CD4-positive, CD25-positive, alpha-beta regulatory T cell (primary cell): ENCODE results near the gene ZNF385C. TPM values are rescaled to one million over a fixed set of nuclear protein-coding genes. Genes with fewer than 3 reads are reported as not detected.

ENCODE experiments used
- ATAC-seq, 2 donors: fragments of 150-1000 bp; cut with Tn5 transposase; one replicate each; pipeline ENCODE4 v1.10.0; 2021; ENCODE audit warnings: low read depth in 2 of 2, moderate number of reproducible peaks in 2 of 2, moderate library complexity in 1 of 2
- DNase-seq, 3 donors: peaks; one replicate each; pipeline versions ENCODE4 v3.0.0 to v3.0.0-alpha.2; 2012 to 2022; ENCODE audit warnings: mixed read lengths in 1 of 3
- H3K27ac ChIP-seq: one replicate; pipeline ENCODE4 v1.7.0; 2013; ENCODE audit warnings: mild to moderate bottlenecking, low read length; ENCODE audit not compliant: insufficient read depth, poor library complexity, severe bottlenecking
- H3K27me3 ChIP-seq: one replicate; pipeline ENCODE4 v1.7.0; 2013; ENCODE audit warnings: low read length; ENCODE audit not compliant: control insufficient read depth, insufficient read depth
- H3K36me3 ChIP-seq: one replicate; pipeline ENCODE4 v1.7.0; 2013; ENCODE audit warnings: mild to moderate bottlenecking, low read length, moderate library complexity; ENCODE audit not compliant: control insufficient read depth, insufficient read depth
- H3K4me1 ChIP-seq: 2 replicates; pipeline ENCODE4 v1.7.0; 2013; ENCODE audit warnings: mild to moderate bottlenecking, low read length; ENCODE audit not compliant: insufficient read depth, control insufficient read depth, poor library complexity, severe bottlenecking
- H3K4me3 ChIP-seq: one replicate; pipeline ENCODE4 v1.7.0; 2013; ENCODE audit warnings: low read depth, mild to moderate bottlenecking, low read length, moderate library complexity
- H3K9me3 ChIP-seq, 2 experiments: 1 replicate in 1 of 2; 2 replicates in 1 of 2; pipeline ENCODE4 v1.7.0; 2013; ENCODE audit warnings: low read length in 2 of 2, mild to moderate bottlenecking in 1 of 2, moderate library complexity in 1 of 2; ENCODE audit not compliant: control insufficient read depth in 2 of 2
- H3K27ac Mint-ChIP-seq, 3 donors: one replicate each; pipeline ENCODE4 v1.8.0; 2020 to 2022; ENCODE audit warnings: mild to moderate bottlenecking in 3 of 3, mixed read lengths in 3 of 3, moderate library complexity in 2 of 3
- H3K27me3 Mint-ChIP-seq: one replicate; pipeline ENCODE4 v1.8.0; 2022; ENCODE audit warnings: mild to moderate bottlenecking, mixed read lengths
- H3K36me3 Mint-ChIP-seq: one replicate; pipeline ENCODE4 v1.8.0; 2020; ENCODE audit warnings: mixed read lengths
- H3K4me1 Mint-ChIP-seq, 4 donors: one replicate each; pipeline ENCODE4 v1.8.0; 2020 to 2022; ENCODE audit warnings: mixed read lengths in 4 of 4, mild to moderate bottlenecking in 1 of 4
- H3K4me3 Mint-ChIP-seq, 4 donors: one replicate each; pipeline ENCODE4 v1.8.0; 2020 to 2022; ENCODE audit warnings: mild to moderate bottlenecking in 4 of 4, mixed read lengths in 4 of 4, moderate library complexity in 3 of 4
- H3K9me3 Mint-ChIP-seq, 7 donors: one replicate each; pipeline ENCODE4 v1.8.0; 2020 to 2022; ENCODE audit warnings: mixed read lengths in 7 of 7, mild to moderate bottlenecking in 3 of 7, moderate library complexity in 2 of 7
- polyA plus RNA-seq, 4 donors: library from polyadenylated mRNA; unstranded; fragments of 300-500 nt; fragmentation: Illumina TruSeq; gene quantifications; one replicate each; pipeline ENCODE4 v1.2.3, GENCODE V29; 2021
- total RNA-seq: library from RNA; stranded (reverse); gene quantifications from one replicate; pipeline ENCODE4 v1.2.3, GENCODE V29; 2022

The ZNF385C gene
- total and polyA plus RNA-seq, 5 donors from 2014 or later = 0.21 TPM; not detected in 4

- DNase-seq (no peak), ATAC-seq (no peak)
- Histone ChIP-seq H3K27me3 (no peaks in the 10 kb centered on the region), H3K4me3 (no peak overlapping the region), H3K27ac (no peak overlapping the region), H3K9me3 (no peaks in the 10 kb centered on the region), H3K36me3 (peaks cover 65% of the 10 kb centered on the region), H3K4me1 (peaks cover 35% of the 10 kb centered on the region)
- Mint-ChIP-seq H3K27ac (peak overlapping the region; percentile 26 to 74 (median 38)), H3K4me1 (peaks cover 12 to 54% (median 41%) of the 10 kb centered on the region in 4 donors), H3K36me3 (peaks cover 35% of the 10 kb centered on the region), H3K4me3 (no peak overlapping the region), H3K9me3 (no peaks in the 10 kb centered on the region), H3K27me3 (no peaks in the 10 kb centered on the region)
Measured at GRCh38 chr17:42131232-42131631, 33.0 kb upstream of the ZNF385C start.

GRCh38 chr17:42130310-42130936 lies 32.1 kb upstream of the ZNF385C start:
- no peak for ATAC-seq
- Histone ChIP-seq H3K36me3 (peaks cover 66% of the 10 kb centered on the region), H3K4me1 (peaks cover 27% of the 10 kb centered on the region), H3K4me3 (no peak overlapping the region), H3K27ac (no peak overlapping the region), H3K9me3 (no peaks in the 10 kb centered on the region), H3K27me3 (no peaks in the 10 kb centered on the region)
- no peaks in the 10 kb centered on the region for H3K9me3 Mint-ChIP-seq
- peaks cover 12 to 46% (median 33%) of the 10 kb centered on the region in 4 donors for H3K4me1 Mint-ChIP-seq
- H3K27ac Mint-ChIP-seq = peak overlapping the region in 2 of 3 donors; percentile 38 to 74
- DNase-seq = no peak
- H3K36me3 Mint-ChIP-seq = peaks cover 42% of the 10 kb centered on the region
- peak overlapping the region in 1 of 4 donors; percentile 16 for H3K4me3 Mint-ChIP-seq
- no peaks in the 10 kb centered on the region for H3K27me3 Mint-ChIP-seq

- H3K4me1 Mint-ChIP-seq = peaks cover 12 to 39% (median 31%) of the 10 kb centered on the region in 4 donors
- H3K27ac Mint-ChIP-seq = peak overlapping the region in 1 of 3 donors; percentile 83
- ATAC-seq = no peak
- H3K9me3 Mint-ChIP-seq = no peaks in the 10 kb centered on the region
- no peak overlapping the region for H3K27ac ChIP-seq
- H3K4me3 ChIP-seq = no peak overlapping the region
- H3K4me1 ChIP-seq = peaks cover 25% of the 10 kb centered on the region
- H3K9me3 ChIP-seq = no peaks in the 10 kb centered on the region
- H3K36me3 ChIP-seq = peaks cover 69% of the 10 kb centered on the region
- no peak overlapping the region for H3K4me3 Mint-ChIP-seq
- H3K27me3 ChIP-seq = no peaks in the 10 kb centered on the region
- no peak for DNase-seq
- peaks cover 47% of the 10 kb centered on the region for H3K36me3 Mint-ChIP-seq
- H3K27me3 Mint-ChIP-seq = no peaks in the 10 kb centered on the region
Measured at GRCh38 chr17:42129109-42129837, 31.0 kb upstream of the ZNF385C start.

GRCh38 chr17:42127414-42127813 lies 29.1 kb upstream of the ZNF385C start:
- ATAC-seq (no peak), DNase-seq (no peak)
- H3K36me3 ChIP-seq = peaks cover 69% of the 10 kb centered on the region

GRCh38 chr17:42126836-42127235 lies 28.6 kb upstream of the ZNF385C start:
- Mint-ChIP-seq H3K36me3 (peaks cover 40% of the 10 kb centered on the region), H3K4me1 (peaks cover 0 to 14% (median 9%) of the 10 kb centered on the region in 4 donors), H3K4me3 (peak overlapping the region in 2 of 4 donors; percentile 1 to 17), H3K9me3 (no peaks in the 10 kb centered on the region), H3K27me3 (no peaks in the 10 kb centered on the region), H3K27ac (peak overlapping the region in 1 of 3 donors; percentile 40)
- DNase-seq (no peak), ATAC-seq (no peak)
- Histone ChIP-seq H3K4me1 (peaks cover 1% of the 10 kb centered on the region), H3K4me3 (no peak overlapping the region), H3K27ac (no peak overlapping the region), H3K36me3 (peaks cover 69% of the 10 kb centered on the region), H3K27me3 (no peaks in the 10 kb centered on the region), H3K9me3 (no peaks in the 10 kb centered on the region)

More at GRCh38 chr17:42127414-42127813, 29.1 kb upstream of the ZNF385C start:
- no peaks in the 10 kb centered on the region for H3K9me3 ChIP-seq
- Mint-ChIP-seq H3K9me3 (no peaks in the 10 kb centered on the region), H3K27me3 (no peaks in the 10 kb centered on the region), H3K4me3 (peak overlapping the region in 1 of 4 donors; percentile 17), H3K36me3 (peaks cover 41% of the 10 kb centered on the region), H3K27ac (no peak overlapping the region), H3K4me1 (peaks cover 2 to 20% (median 13%) of the 10 kb centered on the region in 4 donors)
- peaks cover 7% of the 10 kb centered on the region for H3K4me1 ChIP-seq
- H3K27ac ChIP-seq = no peak overlapping the region
- no peak overlapping the region for H3K4me3 ChIP-seq
- H3K27me3 ChIP-seq = no peaks in the 10 kb centered on the region

GRCh38 chr17:42125565-42125964 lies 27.3 kb upstream of the ZNF385C start:
- Mint-ChIP-seq H3K36me3 (peaks cover 32% of the 10 kb centered on the region), H3K9me3 (no peaks in the 10 kb centered on the region), H3K27me3 (no peaks in the 10 kb centered on the region), H3K27ac (no peak overlapping the region), H3K4me1 (peaks cover 0 to 11% (median 2%) of the 10 kb centered on the region in 4 donors), H3K4me3 (peak overlapping the region in 1 of 4 donors; percentile 7)
- peaks cover 7% of the 10 kb centered on the region for H3K4me1 ChIP-seq
- no peaks in the 10 kb centered on the region for H3K9me3 ChIP-seq
- H3K27ac ChIP-seq = no peak overlapping the region
- H3K27me3 ChIP-seq = no peaks in the 10 kb centered on the region
- H3K36me3 ChIP-seq = peaks cover 58% of the 10 kb centered on the region
- DNase-seq = no peak
- H3K4me3 ChIP-seq = no peak overlapping the region
- no peak for ATAC-seq

GRCh38 chr17:42124256-42124655 lies 26.0 kb upstream of the ZNF385C start:
- Histone ChIP-seq H3K9me3 (no peaks in the 10 kb centered on the region), H3K27ac (no peak overlapping the region), H3K36me3 (peaks cover 45% of the 10 kb centered on the region), H3K4me3 (no peak overlapping the region), H3K27me3 (no peaks in the 10 kb centered on the region), H3K4me1 (peaks cover 9% of the 10 kb centered on the region)
- no peaks in the 10 kb centered on the region for H3K27me3 Mint-ChIP-seq
- peak overlapping the region in 1 of 4 donors; percentile 58 for H3K4me3 Mint-ChIP-seq
- no peak overlapping the region for H3K27ac Mint-ChIP-seq
- H3K36me3 Mint-ChIP-seq = peaks cover 36% of the 10 kb centered on the region
- H3K9me3 Mint-ChIP-seq = no peaks in the 10 kb centered on the region
- ATAC-seq (no peak), DNase-seq (no peak)
- peaks cover 0 to 18% (median 6%) of the 10 kb centered on the region in 4 donors for H3K4me1 Mint-ChIP-seq
